GM12878 (cell line): ENCODE measurements around the gene STOML2. TPM values are rescaled to one million over a fixed set of nuclear protein-coding genes. Genes with fewer than 3 reads are reported as not detected.

Experiments
- ATAC-seq: fragments of 200-7000 bp; cut with Tn5 transposase; 3 replicates; pipeline ENCODE4 v1.9.1; 2020; ENCODE audit warnings: mild to moderate bottlenecking, moderate library complexity
- BruUV-seq: library from RNA; stranded (reverse); fragments of 400-500 nt; replicated peaks from 2 replicates; lab custom pipeline; 2021; lab: Mats Ljungman, UMichigan
- CTCF ChIA-PET: fragments of 300-600 bp; sonication (Branson Sonifier 250); formaldehyde crosslinking; extraction: SDS; loops from one replicate; lab custom pipeline; 2021; ENCODE audit warnings: inconsistent platforms; lab: Yijun Ruan, JAX
- POLR2A ChIA-PET: fragments of 350-600 bp; formaldehyde crosslinking; extraction: SDS; loops from one replicate; lab custom pipeline; 2021; ENCODE audit warnings: inconsistent platforms; lab: Charles Lee
- RAD21 ChIA-PET: fragments of 300-600 bp; sonication (Branson Sonifier 250); formaldehyde crosslinking; loops from one replicate; lab custom pipeline; 2023; ENCODE audit warnings: antibody characterized with exemption; ENCODE audit not compliant: unreplicated experiment; lab: Charles Lee
- SMC1A ChIA-PET: fragments of 300-600 bp; sonication (Branson Sonifier 250); formaldehyde crosslinking; loops from one replicate; lab custom pipeline; 2023; ENCODE audit not compliant: unreplicated experiment, uncharacterized antibody; lab: Charles Lee
- DNase-seq: peaks from one replicate; pipeline ENCODE4 v3.0.0-alpha.2; 2011; ENCODE audit warnings: low read depth, low spot score
- FAIRE-seq: peaks from 3 replicates; lab custom pipeline; 2011; peaks lifted over from hg19 to GRCh38; lab: Jason Lieb, UNC
- H2AFZ ChIP-seq: 2 replicates; pipeline ENCODE4 v1.6.0; 2011; ENCODE audit warnings: low read depth, low read length, control low read depth; ENCODE audit not compliant: control insufficient read depth
- H3K27ac ChIP-seq: 2 replicates; pipeline ENCODE4 v1.5.1; 2011; ENCODE audit warnings: control low read depth; ENCODE audit not compliant: control insufficient read depth, insufficient read depth
- H3K27me3 ChIP-seq, 2 experiments: replicated peaks in 1 of 2; 2 replicates each; pipeline versions ENCODE4 v1.6.0 to v1.6.1; 2011; ENCODE audit warnings: low read length in 1 of 2; ENCODE audit not compliant: control insufficient read depth in 2 of 2, insufficient read depth in 2 of 2
- H3K36me3 ChIP-seq, 2 experiments: 2 replicates each; pipeline ENCODE4 v1.5.1; 2011; ENCODE audit warnings: low read length in 1 of 2; ENCODE audit not compliant: control insufficient read depth in 2 of 2, insufficient read depth in 2 of 2
- H3K4me1 ChIP-seq: 2 replicates; pipeline ENCODE4 v1.6.1; 2011; ENCODE audit warnings: mild to moderate bottlenecking, low read length, moderate library complexity, mixed read lengths; ENCODE audit not compliant: control insufficient read depth, insufficient read depth
- H3K4me2 ChIP-seq: 2 replicates; pipeline ENCODE4 v1.6.0; 2011; ENCODE audit warnings: control low read depth; ENCODE audit not compliant: control insufficient read depth, insufficient read depth
- H3K4me3 ChIP-seq: fragments of 200-600 bp; sonication (generic); 2 replicates; pipeline ENCODE4 v1.5.1; 2016
- H3K79me2 ChIP-seq: 2 replicates; pipeline ENCODE4 v1.6.0; 2011; ENCODE audit warnings: low read length; ENCODE audit not compliant: control insufficient read depth, insufficient read depth
- H3K9ac ChIP-seq: 2 replicates; pipeline ENCODE4 v1.8.0; 2011; ENCODE audit warnings: low read length, control low read depth, mixed read lengths; ENCODE audit not compliant: control insufficient read depth, insufficient read depth
- H3K9me3 ChIP-seq: replicated peaks from 3 replicates; pipeline ENCODE4 v1.5.1; 2011; ENCODE audit warnings: mild to moderate bottlenecking, low read length; ENCODE audit not compliant: control insufficient read depth, insufficient read depth
- H4K20me1 ChIP-seq: 2 replicates; pipeline ENCODE4 v1.6.0; 2011; ENCODE audit not compliant: control insufficient read depth, insufficient read depth
- ATF2 ChIP-seq: IDR thresholded peaks from 2 replicates; pipeline ENCODE4 v1.6.1; 2012; ENCODE audit warnings: low read length, inconsistent platforms
- GATAD2B ChIP-seq: fragments of 450-650 bp; conservative IDR thresholded peaks from 2 replicates; pipeline ENCODE4 v1.6.1; 2017; ENCODE audit warnings: low read depth, mild to moderate bottlenecking, moderate library complexity
- HDAC6 ChIP-seq: fragments of 200-600 bp; sonication (generic); IDR thresholded peaks from one replicate; pipeline ENCODE4 v1.8.0; 2017; ENCODE audit warnings: antibody characterized with exemption; ENCODE audit not compliant: unreplicated experiment
- IKZF1 ChIP-seq: fragments of 450-650 bp; conservative IDR thresholded peaks from 2 replicates; pipeline ENCODE4 v1.6.1; 2017; ENCODE audit warnings: antibody characterized with exemption, mild to moderate bottlenecking
- JUNB ChIP-seq: IDR thresholded peaks from 2 replicates; pipeline ENCODE4 v1.6.1; 2016; ENCODE audit warnings: antibody characterized with exemption, mild to moderate bottlenecking
- MEF2A ChIP-seq: IDR thresholded peaks from 2 replicates; pipeline ENCODE4 v1.6.1; 2011; ENCODE audit warnings: low read depth, mild to moderate bottlenecking, low read length, moderate library complexity; ENCODE audit not compliant: insufficient read depth
- MTA2 ChIP-seq: fragments of 450-650 bp; IDR thresholded peaks from 2 replicates; pipeline ENCODE4 v1.6.1; 2016; ENCODE audit warnings: low read depth, mild to moderate bottlenecking, moderate library complexity
- NR2F1 ChIP-seq: fragments of 450-650 bp; conservative IDR thresholded peaks from 2 replicates; pipeline ENCODE4 v1.6.1; 2017; ENCODE audit warnings: mild to moderate bottlenecking
- POLR2A ChIP-seq: IDR thresholded peaks from 2 replicates; pipeline ENCODE4 v1.6.1; 2011; ENCODE audit warnings: low read depth, mild to moderate bottlenecking, low read length
- POLR2AphosphoS2 ChIP-seq: IDR thresholded peaks from 2 replicates; pipeline ENCODE4 v1.6.1; 2011; ENCODE audit warnings: low read depth, mild to moderate bottlenecking, low read length, improper control_type of control experiment, moderate library complexity
- RBBP5 ChIP-seq: fragments of 200-600 bp; sonication (generic); conservative IDR thresholded peaks from 2 replicates; pipeline ENCODE4 v1.6.1; 2016
- SP1 ChIP-seq: IDR thresholded peaks from one replicate; pipeline ENCODE4 v1.6.1; 2011; ENCODE audit warnings: low read depth, low read length
- TARDBP ChIP-seq: IDR thresholded peaks from 2 replicates; pipeline ENCODE4 v1.6.1; 2016; ENCODE audit warnings: borderline replicate concordance
- ZNF592 ChIP-seq: fragments of 450-650 bp; IDR thresholded peaks from 2 replicates; pipeline ENCODE4 v1.6.1; 2017; ENCODE audit warnings: mild to moderate bottlenecking, moderate library complexity
- WGBS: methylation state at CpG from one replicate; pipeline ENCODE4 v1.1.6; 2016; ENCODE audit warnings: low lambda C conversion rate; ENCODE audit not compliant: insufficient replicate concordance, insufficient coverage; ENCODE audit errors: missing lambda C conversion rate; 5-methylcytosine and 5-hydroxymethylcytosine counted together
- in situ Hi-C: fragments of 300-500 bp; cut with MboI; formaldehyde crosslinking; loops from 9 replicates; pipeline ENCODE4 v1.14.3; 2018; ENCODE audit warnings: mixed read lengths
- intact Hi-C: fragments of 100-400 bp; cut with micrococcal nuclease; formaldehyde crosslinking; loops from one replicate; pipeline ENCODE4 v1.14.2; 2022; ENCODE audit not compliant: unreplicated experiment
- polyA plus RNA-seq, 11 experiments: library from polyadenylated mRNA; depleted of rRNA in 4 of 11; unstranded in 6 of 11; stranded (reverse) in 5 of 11; fragments of >200 nt; fragmentation: Nextera tagmentation in 4 of 11; fragmentation: Illumina TruSeq in 1 of 11; extraction: Ambion mirVana in 4 of 11; extraction: Trizol in 1 of 11; gene quantifications; 1 replicate in 1 of 11; 2 replicates in 10 of 11; pipeline versions ENCODE4 v1.2.1 to v1.2.3, GENCODE V29; 2011 to 2016; ENCODE audit warnings: inconsistent platforms in 2 of 11, missing spikeins in 2 of 11, low read depth in 1 of 11
- total RNA-seq, 4 experiments: library from RNA; depleted of rRNA in 3 of 4; stranded (reverse); fragments of >200 nt in 3 of 4; fragmentation: Illumina TruSeq in 1 of 4; extraction: Trizol in 1 of 4; gene quantifications; 2 replicates each; pipeline versions ENCODE4 v1.2.1 to v1.2.3, GENCODE V29; 2013 to 2021
- TF ChIP-seq, protein P1 (sequence below): IDR thresholded peaks from 2 replicates; pipeline ENCODE4 v1.6.1; 2012; ENCODE audit warnings: low read depth, low read length, improper control_type of control experiment
- TF ChIP-seq, protein P2 (sequence below): IDR thresholded peaks from 2 replicates; pipeline ENCODE4 v1.6.1; 2011; ENCODE audit warnings: borderline replicate concordance, low read depth, mild to moderate bottlenecking, moderate library complexity, mixed read lengths, low read length; ENCODE audit not compliant: insufficient read depth; ENCODE audit errors: extremely low read length

STOML2 gene
- total and polyA plus RNA-seq, 10 of the 15 experiments (the other 5 are each of a cell fraction or from before 2014, with no cell fraction given), result 112 to 284 (median 207) TPM

DNA sequence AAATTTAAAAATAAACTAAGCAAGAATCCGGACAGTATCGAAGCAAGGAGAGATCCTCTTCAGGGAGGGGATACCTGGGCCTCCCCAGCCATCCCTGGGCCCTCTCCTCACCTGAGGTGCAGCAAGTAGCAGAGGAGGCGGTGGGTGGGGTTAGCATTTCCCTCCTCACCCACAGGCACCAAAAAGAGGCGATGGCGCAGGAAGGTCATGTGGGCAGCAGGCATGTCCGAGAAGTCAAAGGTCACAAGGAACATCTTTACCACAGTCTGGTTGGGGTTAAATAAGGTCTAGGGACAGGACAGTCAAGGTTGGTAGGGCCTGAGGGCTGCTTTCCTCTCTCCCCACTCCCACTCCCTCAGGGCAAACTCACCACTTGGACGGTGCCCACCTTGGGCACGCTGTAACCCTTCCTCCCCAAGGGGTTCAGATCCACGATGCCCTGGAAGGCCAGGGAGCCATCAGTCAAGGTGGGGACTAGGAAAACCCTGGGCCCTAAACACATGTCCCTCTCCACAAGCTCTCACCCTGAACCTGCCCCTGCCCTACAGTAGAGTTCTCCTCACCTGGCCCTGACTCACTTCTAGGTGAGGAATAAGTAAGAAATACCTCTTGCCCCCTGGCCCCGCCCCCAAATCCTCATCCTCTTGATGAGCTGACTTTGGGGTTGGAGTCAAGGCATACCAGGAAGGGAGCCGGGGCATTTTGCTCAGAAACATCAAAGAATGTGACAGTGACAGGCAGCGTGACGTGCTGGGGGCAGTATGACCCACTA, 2.8 kb upstream of the STOML2 start:
- WGBS, result 77% methylated on average over 13 of the region's 13 CpGs
- in situ Hi-C loops, result loop anchor here (10.0 kb wide), 2 partner anchors 629 to 709 kb away; partner anchors contain the start of genes CREB3, HINT2, SPAG8 and TLN1
- TF ChIP-seq SP1 (no peak), NR2F1 (no peak), GATAD2B (no peak), TARDBP (no peak), ATF2 (no peak), RBBP5 (no peak), IKZF1 (no peak), POLR2A (no peak), HDAC6 (no peak), POLR2AphosphoS2 (no peak), MTA2 (no peak), JUNB (no peak), ZNF592 (no peak), MEF2A (no peak)
- TF ChIP-seq, protein P1, sequence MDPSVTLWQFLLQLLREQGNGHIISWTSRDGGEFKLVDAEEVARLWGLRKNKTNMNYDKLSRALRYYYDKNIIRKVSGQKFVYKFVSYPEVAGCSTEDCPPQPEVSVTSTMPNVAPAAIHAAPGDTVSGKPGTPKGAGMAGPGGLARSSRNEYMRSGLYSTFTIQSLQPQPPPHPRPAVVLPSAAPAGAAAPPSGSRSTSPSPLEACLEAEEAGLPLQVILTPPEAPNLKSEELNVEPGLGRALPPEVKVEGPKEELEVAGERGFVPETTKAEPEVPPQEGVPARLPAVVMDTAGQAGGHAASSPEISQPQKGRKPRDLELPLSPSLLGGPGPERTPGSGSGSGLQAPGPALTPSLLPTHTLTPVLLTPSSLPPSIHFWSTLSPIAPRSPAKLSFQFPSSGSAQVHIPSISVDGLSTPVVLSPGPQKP, result no peak
- TF ChIP-seq, protein P2, sequence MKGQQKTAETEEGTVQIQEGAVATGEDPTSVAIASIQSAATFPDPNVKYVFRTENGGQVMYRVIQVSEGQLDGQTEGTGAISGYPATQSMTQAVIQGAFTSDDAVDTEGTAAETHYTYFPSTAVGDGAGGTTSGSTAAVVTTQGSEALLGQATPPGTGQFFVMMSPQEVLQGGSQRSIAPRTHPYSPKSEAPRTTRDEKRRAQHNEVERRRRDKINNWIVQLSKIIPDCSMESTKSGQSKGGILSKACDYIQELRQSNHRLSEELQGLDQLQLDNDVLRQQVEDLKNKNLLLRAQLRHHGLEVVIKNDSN, result no peak

More for the DNA sequence above, 2.8 kb upstream of the STOML2 start:
- ChIA-PET CTCF (interaction anchor here (1.1 to 1.5 kb wide), 2 partner anchors 10 to 498 kb away, joined by 3 read pairs; partner anchors contain the start of gene ATOSB), RAD21 (no interaction called here), POLR2A (no interaction called here), SMC1A (interaction anchor here (0.9 to 1.5 kb wide), 2 partner anchors 9 to 10 kb away, joined by 3 to 4 read pairs; partner anchors contain the start of genes ATOSB and PIGO)
- Histone ChIP-seq H3K36me3 (peaks cover 2 to 5% of the 10 kb centered on the region in 2 experiments; a peak in 3 of 4 replicates), H3K4me3 (no peak overlapping the region), H3K9ac (no peak overlapping the region), H3K9me3 (no peaks in the 10 kb centered on the region), H3K27ac (no peak overlapping the region), H4K20me1 (no peaks in the 10 kb centered on the region), H3K4me2 (no peak overlapping the region), H3K79me2 (peaks cover 14% of the 10 kb centered on the region), H2AFZ (no peak overlapping the region), H3K27me3 (no peaks in the 10 kb centered on the region), H3K4me1 (peaks cover 6% of the 10 kb centered on the region)
- FAIRE-seq (no peak), DNase-seq (no peak), ATAC-seq (no peak)
- no TSS peak for BruUV-seq
- intact Hi-C loops, result no loop called here
